GM18526 (cell line): Measurements from ENCODE around the gene MED9.

Experiments used
- POLR2A ChIP-seq: IDR thresholded peaks from 3 replicates; pipeline ENCODE4 v1.6.1; 2011; ENCODE audit not compliant: insufficient read length; ENCODE audit errors: extremely low read depth

Gene MED9, protein sequence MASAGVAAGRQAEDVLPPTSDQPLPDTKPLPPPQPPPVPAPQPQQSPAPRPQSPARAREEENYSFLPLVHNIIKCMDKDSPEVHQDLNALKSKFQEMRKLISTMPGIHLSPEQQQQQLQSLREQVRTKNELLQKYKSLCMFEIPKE

DNA sequence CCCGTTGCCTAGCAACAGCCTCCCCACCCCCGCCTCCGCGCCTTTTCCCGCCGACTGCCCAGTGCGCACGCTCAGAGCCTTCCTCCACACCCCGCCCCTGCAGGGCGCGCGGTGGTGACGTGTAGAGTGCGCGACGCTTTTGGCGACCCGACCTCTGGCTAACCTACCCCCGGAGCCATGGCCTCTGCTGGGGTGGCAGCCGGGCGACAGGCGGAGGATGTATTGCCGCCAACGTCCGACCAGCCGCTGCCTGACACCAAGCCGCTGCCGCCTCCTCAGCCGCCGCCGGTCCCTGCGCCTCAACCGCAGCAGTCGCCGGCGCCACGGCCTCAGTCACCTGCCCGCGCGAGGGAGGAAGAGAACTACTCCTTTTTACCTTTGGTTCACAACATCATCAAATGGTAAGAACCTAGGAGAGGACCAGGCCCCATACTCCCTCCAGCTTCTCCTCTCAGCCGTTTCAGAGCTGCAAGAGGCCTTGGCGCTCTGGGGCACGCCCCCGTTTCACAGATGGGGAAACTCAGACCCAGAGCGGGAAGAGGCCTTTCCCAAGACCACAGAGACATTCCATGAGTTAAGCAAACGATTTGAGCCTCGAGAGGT is at the start of gene MED9:
Gene MED9, plus strand, starts transcription at position 136 of the 603 bp plus-strand sequence. Its CDS starts 42 bp downstream, at position 178.
- TF ChIP-seq POLR2A = peak; percentile 78

DNA sequence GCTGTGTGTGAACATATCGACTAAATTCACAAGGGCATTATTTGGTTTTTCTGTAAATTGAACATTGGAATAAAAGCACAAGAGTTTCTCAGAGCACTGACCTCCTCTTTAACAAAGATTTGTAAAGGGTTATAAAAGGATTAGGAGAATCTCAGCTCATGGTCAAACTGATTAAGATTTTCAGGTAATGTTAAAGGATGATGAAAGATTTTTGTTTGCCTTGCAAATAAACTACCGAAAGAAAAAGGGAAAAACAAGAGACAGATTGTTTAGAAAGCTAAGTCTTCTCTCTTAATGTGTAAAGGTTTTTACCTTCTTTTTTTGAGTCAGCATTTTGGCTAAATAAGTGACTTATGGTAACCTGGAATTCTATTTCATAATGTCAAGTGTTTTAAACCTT is 47.6 kb upstream of the MED9 start:
- no peak for TF ChIP-seq POLR2A

DNA sequence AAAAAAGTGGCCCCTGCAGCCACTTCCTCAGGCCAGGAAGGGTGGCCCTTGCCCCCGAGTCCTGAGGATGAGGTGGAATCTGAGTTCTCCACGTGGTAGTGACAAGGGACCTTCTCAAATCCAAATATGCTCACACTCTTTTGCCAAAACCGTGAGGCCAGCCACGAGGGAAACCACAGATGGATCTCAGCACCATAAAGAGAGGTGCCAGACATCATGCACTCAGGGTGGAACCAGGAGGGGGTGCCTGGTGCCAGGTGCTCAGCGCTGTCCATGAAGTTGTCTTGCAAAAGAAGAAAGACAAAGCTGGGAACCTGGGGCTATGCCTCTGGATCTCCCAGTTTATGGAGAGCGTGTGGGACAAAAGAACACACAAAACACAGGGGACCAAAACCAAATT is 45.2 kb upstream of the MED9 start:
- TF ChIP-seq POLR2A = no peak

DNA sequence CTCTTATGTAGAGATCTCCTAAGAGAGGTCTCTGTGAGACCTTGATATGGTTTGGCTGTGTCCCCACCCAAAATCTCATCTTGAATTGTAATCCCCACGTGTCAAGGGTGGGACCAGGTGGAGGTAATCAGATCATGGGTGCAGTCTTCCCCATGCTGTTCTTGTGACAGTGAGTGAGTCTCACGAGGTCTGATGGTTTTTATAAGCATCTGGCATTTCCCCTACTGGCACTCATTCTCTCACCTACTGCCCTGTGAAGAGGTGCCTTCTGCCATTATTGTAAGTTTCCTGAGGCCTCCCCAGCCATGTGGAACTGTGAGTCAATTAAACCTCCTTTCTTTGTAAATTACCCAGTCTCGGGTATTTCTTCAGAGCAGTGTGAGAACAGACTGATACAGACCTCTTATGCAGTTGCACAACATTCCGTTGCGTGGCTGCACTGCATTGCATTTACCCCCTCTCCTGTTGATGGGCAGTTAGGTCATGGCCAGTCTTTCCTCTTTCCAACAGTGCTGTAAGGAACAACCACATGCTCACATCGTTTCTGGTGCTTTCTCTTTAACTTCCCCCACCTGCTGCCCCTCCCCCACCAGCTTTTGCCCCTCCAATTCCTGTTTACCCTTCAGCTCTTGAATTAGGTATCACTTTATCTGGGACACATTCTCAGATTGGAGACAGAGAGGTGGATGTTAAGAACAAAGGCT is 43.6 kb upstream of the MED9 start:
- TF ChIP-seq POLR2A = no peak

DNA sequence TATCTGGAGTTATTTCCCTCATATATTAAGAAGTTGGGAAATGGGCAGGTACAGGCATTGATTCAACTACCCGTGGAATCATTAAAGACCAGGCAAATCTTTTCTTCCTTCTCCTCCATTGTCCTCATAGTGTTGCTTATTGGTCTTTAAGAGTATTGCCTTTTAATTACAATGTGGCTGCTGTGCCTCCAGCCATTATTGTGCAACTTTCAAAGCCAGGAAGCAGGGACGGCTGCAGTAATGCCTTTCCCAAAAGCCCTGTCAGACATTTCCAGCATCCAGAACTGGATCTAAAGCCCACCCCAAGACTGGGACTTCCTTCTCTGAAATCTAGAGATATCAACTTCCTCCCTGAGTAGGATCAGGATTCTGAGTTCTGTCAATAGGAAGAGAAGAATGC is 42.3 kb upstream of the MED9 start:
- TF ChIP-seq POLR2A = no peak

DNA sequence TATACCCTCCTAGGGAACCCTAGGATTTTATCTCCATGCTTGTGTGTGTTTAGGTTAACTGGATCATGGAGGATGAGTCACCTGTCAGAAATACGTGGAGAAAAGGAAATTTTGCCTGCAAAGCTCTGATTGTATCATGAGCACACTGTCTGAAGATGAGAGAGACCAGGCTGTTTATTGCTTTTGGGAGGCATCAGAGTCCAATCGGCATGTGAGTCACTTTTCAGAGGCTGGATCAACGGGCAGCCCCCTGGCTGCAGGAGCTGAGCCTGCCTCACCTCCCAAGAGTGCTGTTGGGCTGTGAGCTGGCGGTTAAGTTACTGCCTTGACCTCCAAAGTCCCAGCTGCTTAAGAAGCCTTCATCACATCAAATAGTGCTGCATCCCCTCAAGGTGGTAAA is 41.5 kb upstream of the MED9 start:
- TF ChIP-seq POLR2A = no peak

DNA sequence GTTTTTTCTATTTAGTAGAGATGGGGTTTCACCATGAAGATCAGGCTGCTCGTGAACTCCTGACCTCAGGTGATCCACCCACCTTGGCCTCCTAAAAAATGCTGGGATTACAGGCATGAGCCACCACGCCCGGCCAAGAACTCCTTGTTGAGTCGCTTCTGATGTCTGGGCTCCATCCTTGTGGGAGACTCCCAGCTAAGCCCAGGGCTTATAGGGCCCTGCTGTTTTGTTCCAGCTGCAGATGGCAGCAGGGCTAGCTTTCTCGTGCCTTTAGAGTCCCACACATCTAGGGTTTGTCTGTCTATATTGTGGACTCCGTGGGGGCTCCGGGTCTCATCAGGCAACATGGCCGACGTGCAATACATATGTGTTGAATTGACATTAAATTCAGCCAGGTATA is 39.3 kb upstream of the MED9 start:
- TF ChIP-seq POLR2A = no peak

DNA sequence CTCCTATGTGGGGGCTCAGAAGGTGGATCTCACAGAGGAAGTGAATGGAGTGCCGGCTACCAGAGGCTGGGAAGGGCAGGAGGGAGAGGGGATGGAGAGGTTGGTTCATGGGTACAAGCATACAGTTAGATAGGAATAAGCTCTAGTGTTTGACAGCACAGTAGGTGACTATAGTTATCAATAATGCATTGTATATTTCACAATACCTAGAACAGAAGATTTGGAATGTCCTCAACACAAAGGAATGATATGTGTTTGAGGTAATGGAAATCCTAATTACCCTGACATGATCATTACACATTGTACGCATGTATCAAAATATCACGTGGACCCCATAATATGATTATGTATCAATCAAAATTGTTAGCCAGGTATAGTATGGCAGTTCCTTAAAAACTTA is 38.9 kb upstream of the MED9 start:
- no peak for TF ChIP-seq POLR2A

DNA sequence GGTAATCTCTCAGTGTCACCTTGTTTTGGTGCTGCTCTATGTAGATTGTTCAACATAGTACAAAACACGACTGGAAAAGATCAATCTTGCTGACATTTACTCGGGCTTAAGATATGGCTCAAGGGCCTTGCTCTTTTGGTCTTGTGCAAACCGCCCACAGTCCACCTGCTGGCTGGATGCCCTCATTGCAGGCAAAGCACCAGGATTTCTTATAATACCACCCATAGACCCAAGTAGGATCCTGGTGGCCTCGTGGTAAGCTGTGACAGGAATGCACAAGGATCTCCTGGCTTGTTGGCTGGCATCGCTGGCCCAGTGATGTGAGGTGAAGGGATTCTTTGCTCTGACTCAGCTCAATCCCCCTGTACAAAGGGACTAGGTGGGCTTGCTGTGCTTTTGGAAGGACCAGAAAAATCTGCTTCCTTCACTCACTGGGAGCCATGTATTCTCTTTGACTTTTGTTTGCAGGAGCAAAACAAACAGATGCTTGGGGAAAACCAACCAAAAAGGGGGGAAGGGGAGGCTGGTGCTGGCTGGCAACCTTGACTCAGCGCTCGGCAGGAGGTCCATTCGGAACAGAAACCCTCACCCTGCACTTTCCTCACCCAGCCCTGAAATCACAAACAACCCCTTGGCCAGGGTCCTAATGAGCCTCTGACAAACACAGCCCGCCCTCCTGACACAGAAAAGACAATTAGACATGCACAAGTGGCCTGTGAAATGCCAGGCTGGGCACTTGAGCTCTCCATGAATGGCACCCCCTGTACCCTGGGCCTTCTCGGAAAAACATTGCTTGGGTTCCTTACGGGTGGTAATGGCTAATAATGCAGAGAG is 36.6 kb upstream of the MED9 start:
- no peak for TF ChIP-seq POLR2A

DNA sequence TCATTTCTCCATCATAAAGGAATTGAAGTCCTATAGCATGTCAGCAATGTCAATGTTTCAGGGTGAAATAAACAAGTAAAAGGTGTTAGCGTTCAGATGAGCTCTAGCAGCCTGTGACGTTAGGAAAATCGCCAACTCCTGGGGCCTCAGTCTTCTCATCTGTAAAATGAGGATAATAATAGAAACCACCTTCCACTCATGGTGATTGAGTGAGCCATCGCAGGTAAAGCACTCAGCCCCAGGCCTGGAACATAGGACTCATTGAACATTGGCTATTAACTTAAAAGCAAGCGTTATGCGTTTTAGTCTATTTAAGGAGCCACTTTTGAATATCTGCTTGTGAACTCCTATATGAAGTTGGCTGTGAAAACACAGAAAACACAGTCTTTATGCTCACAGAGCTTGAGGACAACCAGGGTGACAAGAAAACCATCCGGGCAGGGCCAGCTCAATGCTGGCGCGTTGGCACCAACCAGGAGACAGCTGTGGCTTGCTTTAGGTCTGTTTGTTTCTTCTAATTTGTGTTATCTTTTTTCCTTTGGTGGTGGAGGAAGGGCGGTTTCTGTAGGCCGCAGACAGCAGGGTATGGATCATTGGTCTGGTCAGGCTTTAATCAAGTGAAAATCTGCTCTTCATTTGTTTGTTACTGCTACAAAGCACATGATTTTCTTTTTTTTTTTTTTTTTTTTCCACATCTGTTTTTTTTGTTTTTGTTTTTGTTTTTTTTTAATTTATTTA is 35.7 kb upstream of the MED9 start:
- TF ChIP-seq POLR2A = no peak

DNA sequence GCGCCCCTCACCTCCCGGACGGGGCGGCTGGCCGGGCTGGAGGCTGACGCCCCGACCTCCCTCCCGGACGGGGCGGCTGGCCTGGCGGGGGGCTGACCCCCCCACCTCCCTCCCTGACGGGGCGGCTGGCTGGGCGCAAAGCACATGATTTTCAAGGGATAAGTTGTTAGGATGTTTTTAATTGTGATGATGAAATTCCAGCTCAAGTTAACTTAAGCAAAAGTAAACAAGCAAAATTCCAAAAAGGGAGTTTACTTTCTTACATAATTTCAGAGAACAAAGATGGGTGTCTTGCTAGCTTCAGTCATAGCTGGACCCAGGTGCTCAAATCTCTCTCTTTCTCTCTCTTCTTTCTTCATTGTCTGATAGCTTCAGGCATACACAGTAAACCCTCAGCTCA is 33.6 kb upstream of the MED9 start:
- no peak for TF ChIP-seq POLR2A

DNA sequence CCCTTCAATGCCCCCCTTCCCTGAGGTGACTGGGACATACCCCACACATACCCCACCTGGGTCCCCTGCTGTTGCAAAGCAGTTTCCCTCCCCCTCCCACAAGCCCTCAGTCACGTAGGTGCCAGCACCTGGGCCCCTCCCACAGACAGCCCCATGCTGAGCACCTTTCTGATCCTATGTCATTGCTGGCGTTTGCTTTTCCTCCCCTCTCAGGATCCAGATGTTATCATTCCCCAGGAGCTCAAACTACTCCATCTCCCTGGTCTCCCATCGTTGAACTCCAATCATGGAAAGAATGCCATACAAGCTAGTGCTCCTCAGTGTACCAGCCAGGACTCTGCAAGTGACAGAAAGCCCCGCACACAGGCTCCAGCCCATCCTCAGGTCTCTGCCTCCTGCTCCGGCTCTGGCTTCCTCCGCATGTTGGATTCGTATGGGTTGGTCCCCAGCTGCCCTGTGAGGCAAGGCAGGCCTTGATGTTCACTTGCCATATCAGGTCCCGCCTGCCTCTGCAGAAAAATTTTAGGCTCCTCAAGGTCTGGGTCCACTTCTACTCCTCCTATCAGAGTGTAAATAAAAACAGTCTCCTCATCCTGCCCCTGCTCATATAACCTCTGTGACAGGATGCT is 31.4 kb upstream of the MED9 start:
- no peak for TF ChIP-seq POLR2A

DNA sequence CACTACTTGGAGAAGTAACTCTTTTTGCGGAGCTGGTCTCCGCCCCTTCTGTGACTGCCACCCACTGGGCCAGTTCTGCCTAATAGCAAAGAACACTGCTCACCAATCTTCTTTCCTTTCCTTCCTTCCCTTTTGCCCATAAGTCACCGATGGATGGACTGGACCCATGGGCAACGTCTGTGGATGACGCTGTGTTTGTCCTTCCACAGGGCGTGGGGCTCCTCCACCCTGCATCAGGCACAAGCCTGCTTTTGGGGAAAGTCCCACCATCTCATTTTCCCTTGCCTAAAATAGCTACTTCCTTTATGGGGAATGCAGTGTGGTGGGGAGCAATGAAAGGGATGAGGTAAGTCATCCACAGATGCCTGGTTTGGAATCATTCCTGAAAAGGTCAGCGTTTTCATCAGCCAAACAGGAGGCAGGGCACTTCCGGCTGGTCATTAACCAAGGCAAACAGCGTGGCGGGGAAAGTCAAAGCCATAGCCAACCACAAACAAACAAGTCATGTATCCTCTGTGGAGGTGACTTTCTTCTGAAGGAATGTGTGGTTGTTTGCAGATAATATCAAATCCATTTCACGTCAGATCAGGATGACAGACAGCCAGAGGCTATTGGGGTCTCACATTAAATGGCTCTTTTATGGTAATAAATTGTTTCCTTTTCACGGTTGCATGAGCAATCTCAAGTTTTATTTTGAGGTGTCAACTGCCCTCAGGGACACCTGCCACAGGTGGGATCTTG is 30.7 kb upstream of the MED9 start:
- TF ChIP-seq POLR2A = no peak

DNA sequence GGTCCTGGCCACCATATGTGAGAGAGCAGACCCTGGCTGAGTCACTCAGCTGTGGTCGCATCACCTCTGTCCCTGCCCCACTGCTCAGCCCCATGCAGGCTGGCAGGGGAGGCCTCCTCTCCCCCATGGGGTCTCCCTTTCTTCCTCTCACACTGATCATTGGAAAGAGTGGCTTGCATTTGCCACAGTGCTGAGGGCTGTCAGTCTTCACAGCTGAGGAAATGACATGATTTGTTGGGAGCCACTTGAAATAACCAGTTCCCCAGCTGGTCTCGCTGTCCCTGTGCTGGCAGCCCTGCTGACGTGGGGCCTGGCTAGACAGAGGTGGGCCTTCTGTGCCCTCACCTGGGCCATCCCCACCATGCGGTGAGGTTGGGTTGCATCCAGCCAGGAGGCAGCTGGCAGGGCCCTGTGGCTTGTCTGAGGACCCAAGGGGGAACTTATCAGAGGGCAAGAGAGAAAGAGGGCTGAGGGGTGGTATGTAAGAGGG is 30.1 kb upstream of the MED9 start:
- TF ChIP-seq POLR2A = no peak
